ENCODE measurements around the gene OSBPL7.
"Not testable (repeated sequence)": the region's sequence is repeated elsewhere in the genome, so short reads cannot be mapped to it uniquely, and the experiment has no call there.

OSBPL7 gene

DNA sequence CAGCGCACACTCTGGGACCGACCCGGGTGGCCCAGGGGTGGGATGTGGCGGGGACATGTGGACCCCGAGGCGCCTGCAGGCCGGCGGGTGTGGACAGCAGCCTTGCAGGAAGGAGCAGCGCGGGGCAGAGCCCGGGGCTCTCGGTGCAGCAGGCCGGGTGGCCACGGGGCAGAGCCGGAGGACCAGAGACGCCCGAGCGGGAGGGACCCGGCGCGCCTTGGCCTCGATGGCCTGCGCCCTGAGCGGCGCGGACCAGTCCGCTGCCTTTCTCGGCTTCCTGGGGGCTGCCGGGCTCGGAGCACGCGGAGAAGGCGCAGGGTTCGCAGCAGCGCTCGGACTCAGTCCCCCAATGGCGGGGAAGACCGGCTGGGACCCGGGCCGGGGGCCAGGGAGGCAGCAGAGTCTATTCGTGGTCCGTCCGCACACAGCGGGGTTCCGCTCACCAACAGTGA, 43.4 kb downstream of the OSBPL7 start:
- FAIRE-seq (no peak), DNase-seq (ENCODE audit: insufficient read length) (no peak)
- no peak for TF ChIP-seq POLR2A (IDR thresholded peaks at IDR 0.05; ENCODE audit: low read depth, low read length)
- no peak for TF ChIP-seq TAF1 (IDR thresholded peaks at IDR 0.05; ENCODE audit: borderline replicate concordance, low read depth, low read length)
- TF ChIP-seq POLR2AphosphoS5 (IDR thresholded peaks at IDR 0.05; ENCODE audit: low read depth, low read length), result no peak

DNA sequence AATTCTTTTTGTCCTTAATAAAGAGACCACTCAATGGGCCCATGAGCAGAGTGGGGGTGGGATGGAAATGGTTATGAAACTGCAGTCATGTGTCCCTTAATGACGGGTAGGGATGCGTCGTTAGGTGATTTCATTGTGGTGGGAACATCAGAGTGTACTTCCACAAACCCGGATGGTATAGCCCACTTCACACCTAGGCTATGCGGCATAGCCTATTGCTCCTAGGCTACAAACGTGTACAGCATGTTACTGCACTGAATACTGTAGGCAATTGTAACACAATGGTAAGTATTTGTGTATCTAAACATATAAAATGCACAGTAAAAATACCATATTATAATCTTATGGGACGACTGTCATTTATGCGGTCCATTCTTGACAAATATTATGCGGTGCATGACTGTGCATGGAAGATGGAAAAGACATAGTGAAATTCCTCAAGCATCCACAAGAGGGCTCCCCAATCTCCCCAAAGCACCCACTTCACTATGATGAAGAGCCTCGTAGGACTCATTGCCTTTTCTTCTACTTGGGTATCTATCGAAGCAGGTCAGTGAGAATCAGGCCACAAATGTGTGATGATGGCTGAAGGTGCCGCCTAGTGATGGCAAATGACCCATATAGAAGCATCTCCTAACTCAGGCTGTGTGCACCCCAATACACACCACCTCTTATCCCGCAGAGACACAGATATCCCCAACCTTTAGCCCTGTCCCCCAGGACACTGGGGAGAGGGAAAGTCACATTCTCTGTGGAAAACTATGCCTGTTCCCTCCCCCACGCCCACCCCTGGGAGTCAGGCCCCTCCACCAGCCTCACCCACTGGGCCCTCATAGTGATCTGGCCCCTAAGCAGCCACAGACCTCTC, 45.0 kb downstream of the OSBPL7 start:
- peak; percentile 14 for FAIRE-seq
- TF ChIP-seq TAF1 (IDR thresholded peaks at IDR 0.05; ENCODE audit: borderline replicate concordance, low read depth, low read length), result no peak
- no peak for TF ChIP-seq POLR2A (IDR thresholded peaks at IDR 0.05; ENCODE audit: low read depth, low read length)
- TF ChIP-seq POLR2AphosphoS5 (IDR thresholded peaks at IDR 0.05; ENCODE audit: low read depth, low read length), result no peak
- DNase-seq (ENCODE audit: insufficient read length), result peak; percentile 39

- no peak for TF ChIP-seq POLR2AphosphoS5 (IDR thresholded peaks at IDR 0.05; ENCODE audit: low read depth, low read length)
- TF ChIP-seq POLR2A (IDR thresholded peaks at IDR 0.05; ENCODE audit: low read depth, low read length), result no peak
- no peak for TF ChIP-seq TAF1 (IDR thresholded peaks at IDR 0.05; ENCODE audit: borderline replicate concordance, low read depth, low read length)
- FAIRE-seq (no peak), DNase-seq (ENCODE audit: insufficient read length) (no peak)
Measured at GRCh38 chr17:47774987-47775580, 46.5 kb downstream of the OSBPL7 start.

- TF ChIP-seq POLR2AphosphoS5 (IDR thresholded peaks at IDR 0.05; ENCODE audit: low read depth, low read length), result no peak
- TF ChIP-seq POLR2A (IDR thresholded peaks at IDR 0.05; ENCODE audit: low read depth, low read length), result no peak
- no peak for TF ChIP-seq TAF1 (IDR thresholded peaks at IDR 0.05; ENCODE audit: borderline replicate concordance, low read depth, low read length)
- DNase-seq (ENCODE audit: insufficient read length), result no peak
- no peak for FAIRE-seq
Measured at GRCh38 chr17:47774331-47774730, 47.3 kb downstream of the OSBPL7 start.

DNA sequence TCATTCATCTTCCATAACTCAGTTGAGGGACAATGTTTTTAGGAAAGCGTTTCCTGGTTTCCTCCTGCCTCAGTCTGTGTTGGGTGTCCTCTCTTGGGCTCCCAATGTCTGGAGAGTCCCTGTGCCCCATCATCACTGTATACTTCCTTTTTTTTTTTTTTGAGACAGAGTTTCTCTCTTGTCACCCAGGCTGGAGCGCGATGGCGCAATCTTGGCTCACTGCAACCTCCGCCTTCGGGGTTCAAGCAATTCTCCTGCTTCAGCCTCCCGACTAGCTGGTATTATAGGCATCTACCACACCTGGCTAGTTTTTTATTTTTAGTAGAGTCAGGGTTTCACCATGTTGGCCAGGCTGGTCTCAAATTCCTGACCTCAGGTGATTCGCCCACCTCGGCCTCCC, 47.9 kb downstream of the OSBPL7 start:
- DNase-seq (ENCODE audit: insufficient read length); FAIRE-seq: not testable (repeated sequence)

DNA sequence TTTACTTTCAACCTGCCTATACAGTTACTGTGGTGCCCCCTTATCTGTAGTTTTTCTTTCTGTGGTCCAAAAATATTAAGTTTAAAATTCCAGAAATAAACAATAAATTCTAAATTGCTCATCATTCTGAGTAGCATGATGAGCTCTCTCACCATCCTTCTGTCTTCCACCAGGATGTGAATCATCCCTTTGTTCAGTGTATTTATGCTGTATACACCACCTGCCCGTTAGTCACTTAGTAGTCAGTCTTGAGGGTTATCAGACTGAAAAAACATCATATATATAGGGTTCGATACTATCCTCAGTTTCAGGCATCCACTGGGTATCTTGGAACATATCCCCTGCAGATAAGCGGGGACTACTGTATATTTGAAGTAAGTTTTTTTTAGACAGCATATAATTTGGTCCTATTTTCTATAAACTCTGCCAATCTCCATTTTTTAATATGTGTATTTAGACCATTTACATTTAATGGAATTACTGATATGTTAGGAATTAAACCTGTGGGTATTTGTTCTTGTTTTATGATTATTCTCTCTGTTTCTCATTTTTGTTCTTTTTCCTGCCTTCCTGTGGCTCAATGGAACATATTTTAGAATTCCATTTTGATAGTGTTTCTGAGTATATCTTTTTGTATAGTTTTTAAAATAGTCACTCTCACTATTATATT, 57.5 kb downstream of the OSBPL7 start:
- FAIRE-seq (no peak), DNase-seq (ENCODE audit: insufficient read length) (no peak)
- no peak for TF ChIP-seq POLR2A (IDR thresholded peaks at IDR 0.05; ENCODE audit: low read depth, low read length)
- no peak for TF ChIP-seq TAF1 (IDR thresholded peaks at IDR 0.05; ENCODE audit: borderline replicate concordance, low read depth, low read length)
- no peak for TF ChIP-seq POLR2AphosphoS5 (IDR thresholded peaks at IDR 0.05; ENCODE audit: low read depth, low read length)

DNA sequence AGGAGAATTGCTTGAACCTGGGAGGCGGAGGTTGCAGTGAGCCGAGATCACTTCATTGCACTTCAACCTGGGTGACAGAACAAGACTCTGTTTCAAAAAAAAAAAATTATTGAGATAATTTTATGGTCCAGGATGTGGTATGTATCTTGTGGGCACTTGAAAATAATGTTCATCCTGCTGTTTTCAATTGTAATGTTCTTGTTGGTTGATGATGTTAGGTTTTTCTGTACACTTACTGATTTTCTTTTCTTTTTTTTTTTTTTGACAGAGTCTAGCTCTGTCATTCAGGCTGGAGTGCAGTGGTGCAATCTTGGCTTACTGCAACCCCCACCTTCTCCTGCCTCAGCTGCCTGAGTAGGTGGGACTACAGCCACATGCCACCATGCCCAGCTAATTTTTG, 58.9 kb downstream of the OSBPL7 start:
- TF ChIP-seq TAF1 (IDR thresholded peaks at IDR 0.05; ENCODE audit: borderline replicate concordance, low read depth, low read length), result no peak
- TF ChIP-seq POLR2AphosphoS5 (IDR thresholded peaks at IDR 0.05; ENCODE audit: low read depth, low read length), result no peak
- TF ChIP-seq POLR2A (IDR thresholded peaks at IDR 0.05; ENCODE audit: low read depth, low read length), result no peak
- FAIRE-seq (no peak), DNase-seq (ENCODE audit: insufficient read length) (no peak)

DNA sequence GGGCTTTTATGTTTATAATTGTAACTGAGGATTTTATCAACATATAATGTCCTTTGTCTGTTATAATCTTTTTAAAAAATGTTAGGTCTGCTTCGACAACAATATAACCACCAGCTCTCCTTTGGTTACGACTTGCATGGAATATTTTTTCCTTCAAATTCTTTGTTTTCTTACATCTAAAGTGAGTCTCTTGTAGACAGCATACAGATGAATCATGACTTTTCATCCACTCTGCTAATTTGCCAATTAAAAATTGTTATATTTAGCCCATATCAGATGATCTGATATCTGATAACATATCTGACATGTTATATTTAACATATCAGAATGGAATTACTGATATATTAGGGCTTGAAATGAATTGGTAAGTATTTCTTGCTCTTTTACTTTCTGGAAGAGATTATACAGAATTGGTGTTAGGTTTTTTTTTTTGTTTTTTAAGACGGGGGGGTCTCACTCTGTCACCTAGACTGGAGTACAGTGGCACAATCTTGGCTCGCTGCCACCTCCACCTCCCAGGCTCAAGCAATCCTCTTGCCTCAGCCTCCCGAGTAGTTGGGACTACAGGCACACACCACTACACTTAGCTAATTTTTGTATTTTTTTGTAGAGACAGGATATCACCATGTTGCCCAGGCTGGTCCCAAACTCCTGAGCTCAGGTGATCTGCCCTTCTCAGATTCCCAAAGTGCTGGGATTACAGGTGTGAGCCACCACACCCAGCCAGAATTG, 61.0 kb downstream of the OSBPL7 start:
- TF ChIP-seq TAF1 (IDR thresholded peaks at IDR 0.05; ENCODE audit: borderline replicate concordance, low read depth, low read length) (no peak), POLR2AphosphoS5 (IDR thresholded peaks at IDR 0.05; ENCODE audit: low read depth, low read length) (no peak), POLR2A (IDR thresholded peaks at IDR 0.05; ENCODE audit: low read depth, low read length) (no peak)
- no peak for DNase-seq (ENCODE audit: insufficient read length)
- FAIRE-seq, result no peak

DNA sequence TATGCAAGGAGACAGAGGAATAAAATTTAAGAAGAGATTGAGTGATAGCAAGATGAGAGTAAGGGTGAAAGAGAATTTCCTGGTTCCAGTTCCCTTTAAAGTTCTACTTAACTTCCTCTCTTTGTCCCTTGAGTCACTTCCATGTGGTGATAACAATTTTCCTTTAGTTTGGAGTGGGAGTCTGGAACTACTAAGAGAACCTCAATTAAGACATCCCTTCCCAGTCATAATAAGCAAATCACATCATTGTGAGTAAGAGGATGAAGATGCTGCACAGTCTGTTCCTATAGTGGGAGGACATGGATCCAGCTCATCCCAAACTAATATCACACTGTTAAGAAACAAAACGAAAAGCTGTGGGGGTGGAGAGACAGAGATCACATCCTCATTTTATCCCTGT, 64.2 kb downstream of the OSBPL7 start:
- no peak for FAIRE-seq

More for the DNA sequence above, 64.2 kb downstream of the OSBPL7 start:
- DNase-seq (ENCODE audit: insufficient read length), result no peak
- no peak for TF ChIP-seq POLR2AphosphoS5 (IDR thresholded peaks at IDR 0.05; ENCODE audit: low read depth, low read length)
- TF ChIP-seq TAF1 (IDR thresholded peaks at IDR 0.05; ENCODE audit: borderline replicate concordance, low read depth, low read length), result no peak
- no peak for TF ChIP-seq POLR2A (IDR thresholded peaks at IDR 0.05; ENCODE audit: low read depth, low read length)
